Sigmoid colon (tissue), 7 donors: ENCODE results near the gene CATSPERE. TPM values are rescaled to one million over a fixed set of nuclear protein-coding genes. Genes with fewer than 3 reads are reported as not detected.
"Not testable (repeated sequence)": the region's sequence is repeated elsewhere in the genome, so short reads cannot be mapped to it uniquely, and the experiment has no call there.

Experiments
- DNase-seq: peaks from one replicate; pipeline ENCODE4 v3.0.0-alpha.2; 2019
- H3K27ac ChIP-seq, 4 donors: fragments of 200-600 bp; sonication (generic); one replicate each; pipeline ENCODE4 v1.5.1; 2016 to 2019; ENCODE audit warnings: mild to moderate bottlenecking in 1 of 4
- H3K27me3 ChIP-seq, 3 donors: fragments of 200-600 bp; sonication (generic); one replicate each; pipeline ENCODE4 v1.5.1; 2019; ENCODE audit warnings: mild to moderate bottlenecking in 1 of 3
- H3K36me3 ChIP-seq, 4 donors: fragments of 200-600 bp; sonication (generic); one replicate each; pipeline ENCODE4 v1.5.1; 2016 to 2019
- H3K4me1 ChIP-seq, 4 donors: fragments of 200-600 bp; sonication (generic); one replicate each; pipeline ENCODE4 v1.5.1; 2017 to 2019
- H3K4me3 ChIP-seq, 4 donors: fragments of 200-600 bp; sonication (generic); one replicate each; pipeline ENCODE4 v1.5.1; 2017 to 2019; ENCODE audit warnings: mild to moderate bottlenecking in 2 of 4, moderate library complexity in 1 of 4
- H3K9me3 ChIP-seq, 4 donors: fragments of 200-600 bp in 3 of 4; sonication (generic) in 3 of 4; one replicate each; pipeline versions ENCODE4 v1.5.1 to v1.6.1; 2013 to 2019
- EP300 ChIP-seq, 4 donors: sonication (generic); formaldehyde crosslinking; IDR thresholded peaks; one replicate each; pipeline ENCODE4 v1.6.1; 2017; ENCODE audit warnings: antibody characterized with exemption in 4 of 4
- POLR2A ChIP-seq, 2 donors: fragments of 450-650 bp; IDR thresholded peaks; one replicate each; pipeline ENCODE4 v1.6.1; 2016; ENCODE audit warnings: antibody characterized with exemption in 2 of 2, mild to moderate bottlenecking in 2 of 2, moderate library complexity in 2 of 2
- POLR2AphosphoS5 ChIP-seq, 4 donors: sonication (generic); formaldehyde crosslinking; IDR thresholded peaks; one replicate each; pipeline ENCODE4 v1.6.1; 2017; ENCODE audit warnings: antibody characterized with exemption in 4 of 4
- WGBS, 2 donors: extraction: QIAGEN DNeasy Blood & Tissue Kit; methylation state at CpG; one replicate each; pipeline ENCODE4 v1.1.7; 2013; 5-methylcytosine and 5-hydroxymethylcytosine counted together
- intact Hi-C: fragments of 100-400 bp; cut with DNase I; formaldehyde crosslinking; loops from one replicate; pipeline ENCODE4 v1.15.1; 2023
- polyA plus RNA-seq, 3 donors: library from polyadenylated mRNA; stranded (reverse); fragments of 200-250 nt; gene quantifications; one replicate each; pipeline ENCODE4 v1.2.3, GENCODE V29; 2013
- total RNA-seq, 4 donors: library from RNA; depleted of rRNA; stranded (reverse); fragments of >200 nt; gene quantifications; one replicate each; pipeline ENCODE4 v1.1.0, GENCODE V29; 2016
- TF ChIP-seq, protein P1 (sequence below), 4 experiments: fragments of 450-650 bp in 3 of 4; fragments of 200-600 bp in 1 of 4; IDR thresholded peaks; one replicate each; pipeline ENCODE4 v1.5.1; 2016 to 2019; ENCODE audit warnings: antibody characterized with exemption in 4 of 4, mild to moderate bottlenecking in 3 of 4, moderate library complexity in 2 of 4
- donor health status: healthy with polysubstance abuse.
- donor health status: Bipolar disorder and iron deficiency.
- donor health status: healthy.

CATSPERE gene
- total and polyA plus RNA-seq, 7 donors: 0.31 to 2.0 (median 1.4) TPM; not detected in 2

DNA sequence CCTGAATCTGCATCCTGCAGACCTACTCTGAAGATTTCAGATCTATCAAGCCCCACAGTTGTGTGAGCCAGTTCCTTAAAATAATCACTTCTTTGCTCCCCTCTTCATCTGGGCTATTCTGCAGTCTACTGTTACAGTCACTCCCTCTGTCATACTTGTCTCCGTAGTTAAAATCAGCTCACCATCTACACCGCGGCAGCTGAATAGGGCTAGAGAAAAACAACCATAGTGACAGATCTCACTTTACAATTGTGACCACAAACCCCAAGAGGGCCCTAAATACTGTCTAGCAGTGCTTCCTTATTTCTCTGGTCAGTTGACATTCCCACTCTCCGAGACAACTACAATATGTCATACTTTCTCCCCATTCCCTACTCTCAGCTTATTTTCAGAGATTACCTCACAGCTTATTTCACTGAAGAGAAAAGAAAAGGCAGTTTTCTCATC lies 204.7 kb downstream of the CATSPERE start:
- intact Hi-C loops: no loop called here
- no peak overlapping the region for H3K4me3 ChIP-seq
- H3K9me3 ChIP-seq: no peaks in the 10 kb centered on the region
- no peaks in the 10 kb centered on the region for H3K36me3 ChIP-seq
- no peak overlapping the region for H3K27ac ChIP-seq
- WGBS, 2 donors: 53 to 88% methylated on average over 4 of the region's 4 CpGs
- H3K27me3 ChIP-seq: no peaks in the 10 kb centered on the region
- H3K4me1 ChIP-seq: peaks cover 0 to 18% (median 10%) of the 10 kb centered on the region in 4 donors
- DNase-seq: no peak
- TF ChIP-seq, protein P1, sequence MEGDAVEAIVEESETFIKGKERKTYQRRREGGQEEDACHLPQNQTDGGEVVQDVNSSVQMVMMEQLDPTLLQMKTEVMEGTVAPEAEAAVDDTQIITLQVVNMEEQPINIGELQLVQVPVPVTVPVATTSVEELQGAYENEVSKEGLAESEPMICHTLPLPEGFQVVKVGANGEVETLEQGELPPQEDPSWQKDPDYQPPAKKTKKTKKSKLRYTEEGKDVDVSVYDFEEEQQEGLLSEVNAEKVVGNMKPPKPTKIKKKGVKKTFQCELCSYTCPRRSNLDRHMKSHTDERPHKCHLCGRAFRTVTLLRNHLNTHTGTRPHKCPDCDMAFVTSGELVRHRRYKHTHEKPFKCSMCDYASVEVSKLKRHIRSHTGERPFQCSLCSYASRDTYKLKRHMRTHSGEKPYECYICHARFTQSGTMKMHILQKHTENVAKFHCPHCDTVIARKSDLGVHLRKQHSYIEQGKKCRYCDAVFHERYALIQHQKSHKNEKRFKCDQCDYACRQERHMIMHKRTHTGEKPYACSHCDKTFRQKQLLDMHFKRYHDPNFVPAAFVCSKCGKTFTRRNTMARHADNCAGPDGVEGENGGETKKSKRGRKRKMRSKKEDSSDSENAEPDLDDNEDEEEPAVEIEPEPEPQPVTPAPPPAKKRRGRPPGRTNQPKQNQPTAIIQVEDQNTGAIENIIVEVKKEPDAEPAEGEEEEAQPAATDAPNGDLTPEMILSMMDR (IDR thresholded peaks at IDR 0.05): no peak
- no peak for TF ChIP-seq POLR2AphosphoS5 (IDR thresholded peaks at IDR 0.05)
- no peak for TF ChIP-seq POLR2A (IDR thresholded peaks at IDR 0.05)
- no peak for TF ChIP-seq EP300 (IDR thresholded peaks at IDR 0.05)

GRCh38 chr1:244666672-244667418 lies 205.8 kb downstream of the CATSPERE start:
- not testable (repeated sequence) for H3K27me3 ChIP-seq, H3K9me3 ChIP-seq, H3K27ac ChIP-seq, H3K36me3 ChIP-seq, DNase-seq, H3K4me3 ChIP-seq
- intact Hi-C loops: loop anchor here (1.0 kb wide), 1 partner anchor 8 kb away; no protein-coding TSS in a partner anchor
- H3K4me1 ChIP-seq: peaks cover 0 to 18% (median 10%) of the 10 kb centered on the region in 4 donors
- 89 to 91% methylated on average over 6 of the region's 6 CpGs for WGBS, 2 donors

GRCh38 chr1:244667797-244668196 lies 206.7 kb downstream of the CATSPERE start:
- H3K4me3 ChIP-seq: no peak overlapping the region

GRCh38 chr1:244672946-244673682 lies 212.0 kb downstream of the CATSPERE start:
- no peak for TF ChIP-seq POLR2A (IDR thresholded peaks at IDR 0.05)
- TF ChIP-seq POLR2AphosphoS5 (IDR thresholded peaks at IDR 0.05): peak in 1 of 4 donors; percentile 21
- H3K27me3 ChIP-seq: no peaks in the 10 kb centered on the region
- intact Hi-C loops: no loop called here
- WGBS, 2 donors: 55 to 58% methylated on average over 4 of the region's 4 CpGs
- peaks cover 0 to 23% (median 17%) of the 10 kb centered on the region in 4 donors for H3K4me1 ChIP-seq
- H3K36me3 ChIP-seq: no peaks in the 10 kb centered on the region
- H3K9me3 ChIP-seq: no peaks in the 10 kb centered on the region
- DNase-seq: no peak
- H3K27ac ChIP-seq: peak overlapping the region; percentile 59 to 73 (median 70)
- H3K4me3 ChIP-seq: peak overlapping the region in 1 of 4 donors; percentile 6

More at GRCh38 chr1:244667797-244668196, 206.7 kb downstream of the CATSPERE start:
- TF ChIP-seq POLR2A (IDR thresholded peaks at IDR 0.05) (no peak), EP300 (IDR thresholded peaks at IDR 0.05) (no peak), POLR2AphosphoS5 (IDR thresholded peaks at IDR 0.05) (no peak)
- TF ChIP-seq, protein P1 (IDR thresholded peaks at IDR 0.05): no peak
- no peak overlapping the region for H3K27ac ChIP-seq
- H3K27me3 ChIP-seq: no peaks in the 10 kb centered on the region
- DNase-seq: no peak
- 96 to 97% methylated on average over 2 of the region's 2 CpGs for WGBS, 2 donors
- intact Hi-C loops: loop anchor here (1.0 kb wide), 1 partner anchor 8 kb away; no protein-coding TSS in a partner anchor
- H3K36me3 ChIP-seq: no peaks in the 10 kb centered on the region
- peaks cover 0 to 21% (median 14%) of the 10 kb centered on the region in 4 donors for H3K4me1 ChIP-seq
- no peaks in the 10 kb centered on the region for H3K9me3 ChIP-seq

GRCh38 chr1:244674446-244674845 lies 213.4 kb downstream of the CATSPERE start:
- no peak for TF ChIP-seq POLR2AphosphoS5 (IDR thresholded peaks at IDR 0.05)
- no peak for TF ChIP-seq POLR2A (IDR thresholded peaks at IDR 0.05)
- TF ChIP-seq, protein P1 (IDR thresholded peaks at IDR 0.05): no peak
- no peak for TF ChIP-seq EP300 (IDR thresholded peaks at IDR 0.05)
- no peaks in the 10 kb centered on the region for H3K27me3 ChIP-seq
- no peak for DNase-seq
- peaks cover 0 to 37% (median 27%) of the 10 kb centered on the region in 4 donors for H3K4me1 ChIP-seq
- no peak overlapping the region for H3K4me3 ChIP-seq
- no peaks in the 10 kb centered on the region for H3K9me3 ChIP-seq
- H3K36me3 ChIP-seq: no peaks in the 10 kb centered on the region
- 71 to 74% methylated on average over 4 of the region's 4 CpGs for WGBS, 2 donors
- no peak overlapping the region for H3K27ac ChIP-seq
- intact Hi-C loops: no loop called here
